SHP77 treated with DMSO at 0.1 percent for 48 hours (cell line): ENCODE results near the gene CPD.

Experiments used
- DNase-seq: peaks from one replicate; lab custom pipeline; 2025; lab: John Stamatoyannopoulos, UW

CPD gene

GRCh38 chr17:30354701-30355100 lies 24.0 kb upstream of the CPD start:
- no peak for DNase-seq

- no peak for DNase-seq
Measured at GRCh38 chr17:30357476-30357875, 21.3 kb upstream of the CPD start.

GRCh38 chr17:30358055-30358760 lies 20.5 kb upstream of the CPD start:
- no peak for DNase-seq

GRCh38 chr17:30360086-30360808 lies 18.5 kb upstream of the CPD start:
- DNase-seq: no peak

GRCh38 chr17:30361766-30362279 lies 16.9 kb upstream of the CPD start:
- DNase-seq: no peak

- no peak for DNase-seq
Measured at GRCh38 chr17:30363715-30364202, 15.0 kb upstream of the CPD start.

- DNase-seq: no peak
Measured at GRCh38 chr17:30366536-30366935, 12.2 kb upstream of the CPD start.

GRCh38 chr17:30368912-30369720 lies 9.6 kb upstream of the CPD start:
- DNase-seq: peak; percentile 29

GRCh38 chr17:30369995-30370394 lies 8.7 kb upstream of the CPD start:
- no peak for DNase-seq

GRCh38 chr17:30372755-30373154 lies 6.0 kb upstream of the CPD start:
- DNase-seq: no peak

GRCh38 chr17:30375661-30376060 lies 3.1 kb upstream of the CPD start:
- DNase-seq: no peak

GRCh38 chr17:30376621-30377452 lies 1.9 kb upstream of the CPD start:
- peak; percentile 85 for DNase-seq

- DNase-seq: no peak
Measured at GRCh38 chr17:30377574-30378240, 1.0 kb upstream of the CPD start.

- DNase-seq: no peak
Measured at GRCh38 chr17:30378241-30378824, 394 bp upstream of the CPD start.

- DNase-seq: no peak
Measured at GRCh38 chr17:30379303-30379902, 676 bp downstream of the CPD start.

- no peak for DNase-seq
Measured at GRCh38 chr17:30379903-30380381, 1.2 kb downstream of the CPD start.

GRCh38 chr17:30380643-30381339 lies 2.1 kb downstream of the CPD start:
- DNase-seq: no peak

- no peak for DNase-seq
Measured at GRCh38 chr17:30381340-30381659, 2.6 kb downstream of the CPD start.

GRCh38 chr17:30382345-30382744 lies 3.6 kb downstream of the CPD start:
- DNase-seq: no peak
